Measurements from ENCODE around the gene SPDYE6.

- no peak for TF ChIP-seq POLR2AphosphoS5 (IDR thresholded peaks at IDR 0.05; ENCODE audit: low read depth, low read length)
- TF ChIP-seq REST (IDR thresholded peaks at IDR 0.05; ENCODE audit: insufficient read depth in 1 of 2, low read depth in 2 of 2, low read length in 2 of 2) = no peak
- TF ChIP-seq FOXP2 (optimal IDR thresholded peaks at IDR 0.05; ENCODE audit: borderline replicate concordance, extremely low read depth, extremely low read length, insufficient read depth) = no peak
Measured at GRCh38 chr7:102404005-102404861, 48.0 kb upstream of the SPDYE6 start.

All from PFSK-1 (cell line).